CD8-positive, alpha-beta memory T cell (primary cell): Measurements from ENCODE around the gene CHMP4B. TPM values are rescaled to one million over a fixed set of nuclear protein-coding genes. Genes with fewer than 3 reads are reported as not detected.

Experiments
- CTCF ChIA-PET: fragments of 350-600 bp; sonication (Branson Sonifier 250); formaldehyde crosslinking; loops from one replicate; lab custom pipeline; 2021; ENCODE audit warnings: antibody characterized with exemption; lab: Charles Lee
- POLR2A ChIA-PET: fragments of 350-600 bp; sonication (Branson Sonifier 250); formaldehyde crosslinking; loops from one replicate; lab custom pipeline; 2021; ENCODE audit warnings: antibody characterized with exemption; lab: Charles Lee
- DNase-seq, 5 donors: peaks; one replicate each; pipeline versions ENCODE4 v3.0.0 to v3.0.0-alpha.2; 2020 to 2022; ENCODE audit warnings: mixed read lengths in 1 of 5
- H3K27ac ChIP-seq: one replicate; pipeline ENCODE4 v1.7.0; 2013; ENCODE audit warnings: low read depth, mild to moderate bottlenecking, low read length, moderate library complexity
- H3K27me3 ChIP-seq: 2 replicates; pipeline ENCODE4 v1.7.0; 2013; ENCODE audit warnings: low read length, mild to moderate bottlenecking; ENCODE audit not compliant: insufficient read depth, poor library complexity, severe bottlenecking
- H3K36me3 ChIP-seq: 2 replicates; pipeline ENCODE4 v1.7.0; 2013; ENCODE audit warnings: mild to moderate bottlenecking, low read length, moderate library complexity; ENCODE audit not compliant: insufficient read depth
- H3K4me1 ChIP-seq: 2 replicates; pipeline ENCODE4 v1.7.0; 2013; ENCODE audit warnings: mild to moderate bottlenecking, low read length, moderate library complexity; ENCODE audit not compliant: insufficient read depth
- H3K4me3 ChIP-seq: 2 replicates; pipeline ENCODE4 v1.7.0; 2013; ENCODE audit warnings: mild to moderate bottlenecking, low read length
- H3K9me3 ChIP-seq: 2 replicates; pipeline ENCODE4 v1.7.0; 2013; ENCODE audit warnings: mild to moderate bottlenecking, low read length
- H3K27ac Mint-ChIP-seq, 8 donors: one replicate each; pipeline ENCODE4 v1.8.0; 2020 to 2021; ENCODE audit warnings: mixed read lengths in 8 of 8, mild to moderate bottlenecking in 6 of 8, inconsistent platforms in 3 of 8, moderate library complexity in 3 of 8
- H3K27me3 Mint-ChIP-seq, 2 donors: one replicate each; pipeline ENCODE4 v1.8.0; 2020 to 2021; ENCODE audit warnings: mixed read lengths in 2 of 2, mild to moderate bottlenecking in 1 of 2, moderate library complexity in 1 of 2
- H3K36me3 Mint-ChIP-seq, 3 donors: one replicate each; pipeline ENCODE4 v1.8.0; 2020 to 2021; ENCODE audit warnings: mixed read lengths in 3 of 3, inconsistent platforms in 1 of 3, mild to moderate bottlenecking in 1 of 3
- H3K4me1 Mint-ChIP-seq, 3 donors: one replicate each; pipeline ENCODE4 v1.8.0; 2020 to 2021; ENCODE audit warnings: mixed read lengths in 3 of 3, inconsistent platforms in 1 of 3, mild to moderate bottlenecking in 1 of 3
- H3K4me3 Mint-ChIP-seq, 7 donors: one replicate each; pipeline ENCODE4 v1.8.0; 2020 to 2021; ENCODE audit warnings: mixed read lengths in 7 of 7, mild to moderate bottlenecking in 6 of 7, moderate library complexity in 4 of 7, inconsistent platforms in 2 of 7
- H3K9me3 Mint-ChIP-seq, 5 donors: one replicate each; pipeline ENCODE4 v1.8.0; 2020 to 2022; ENCODE audit warnings: mixed read lengths in 5 of 5, mild to moderate bottlenecking in 3 of 5, moderate library complexity in 2 of 5, inconsistent platforms in 1 of 5
- polyA plus RNA-seq: library from polyadenylated mRNA; unstranded; fragments of 300-500 nt; fragmentation: Illumina TruSeq; gene quantifications from one replicate; pipeline ENCODE4 v1.2.3, GENCODE V29; 2021
- total RNA-seq, 2 experiments: library from RNA; stranded (reverse); gene quantifications; one replicate each; pipeline ENCODE4 v1.2.3, GENCODE V29; 2021

The CHMP4B gene
- total and polyA plus RNA-seq, 3 experiments from 2014 or later, result 5.7 to 79.9 (median 78.3) TPM

- peaks cover 6% of the 10 kb centered on the region in 2 donors for H3K27me3 Mint-ChIP-seq
- Histone ChIP-seq H3K9me3 (no peaks in the 10 kb centered on the region), H3K36me3 (no peaks in the 10 kb centered on the region), H3K27me3 (no peaks in the 10 kb centered on the region), H3K27ac (no peak overlapping the region), H3K4me3 (no peak overlapping the region), H3K4me1 (no peaks in the 10 kb centered on the region)
- H3K4me1 Mint-ChIP-seq, result peaks cover 6 to 10% (median 9%) of the 10 kb centered on the region in 3 donors
- no peak for DNase-seq
- peaks cover 7 to 24% (median 20%) of the 10 kb centered on the region in 5 donors for H3K9me3 Mint-ChIP-seq
- ChIA-PET CTCF (interaction anchor here (0.9 to 1.1 kb wide), 2 partner anchors 9 to 69 kb away, joined by 3 read pairs; no protein-coding TSS in a partner anchor), POLR2A (interaction anchor here (0.6 kb wide), 1 partner anchor 7 kb away, joined by 3 read pairs; no protein-coding TSS in a partner anchor)
- H3K36me3 Mint-ChIP-seq, result peaks cover 0 to 16% (median 0%) of the 10 kb centered on the region in 3 donors
- H3K4me3 Mint-ChIP-seq, result no peak overlapping the region
- H3K27ac Mint-ChIP-seq, result no peak overlapping the region
Observed at GRCh38 chr20:33881989-33882388, 70.8 kb downstream of the CHMP4B start.

GRCh38 chr20:33882481-33882880, 71.3 kb downstream of the CHMP4B start:
- Histone ChIP-seq H3K4me3 (no peak overlapping the region), H3K9me3 (no peaks in the 10 kb centered on the region), H3K27me3 (no peaks in the 10 kb centered on the region), H3K36me3 (no peaks in the 10 kb centered on the region), H3K4me1 (no peaks in the 10 kb centered on the region), H3K27ac (no peak overlapping the region)
- ChIA-PET POLR2A (no interaction called here), CTCF (interaction anchor here (0.9 to 1.1 kb wide), 2 partner anchors 10 to 69 kb away, joined by 3 read pairs; no protein-coding TSS in a partner anchor)
- DNase-seq, result no peak
- H3K4me1 Mint-ChIP-seq, result peaks cover 6 to 10% (median 9%) of the 10 kb centered on the region in 3 donors
- no peak overlapping the region for H3K4me3 Mint-ChIP-seq
- H3K9me3 Mint-ChIP-seq, result peaks cover 7 to 24% (median 20%) of the 10 kb centered on the region in 5 donors
- H3K27ac Mint-ChIP-seq, result no peak overlapping the region
- H3K36me3 Mint-ChIP-seq, result peaks cover 0 to 16% (median 0%) of the 10 kb centered on the region in 3 donors
- H3K27me3 Mint-ChIP-seq, result peaks cover 6% of the 10 kb centered on the region in 2 donors

- Histone ChIP-seq H3K27me3 (no peaks in the 10 kb centered on the region), H3K4me1 (no peaks in the 10 kb centered on the region), H3K27ac (no peak overlapping the region), H3K4me3 (no peak overlapping the region), H3K9me3 (no peaks in the 10 kb centered on the region), H3K36me3 (no peaks in the 10 kb centered on the region)
- DNase-seq, result no peak
- no peak overlapping the region for H3K27ac Mint-ChIP-seq
- CTCF ChIA-PET, result no interaction called here
- POLR2A ChIA-PET, result no interaction called here
- peaks cover 6 to 10% (median 9%) of the 10 kb centered on the region in 3 donors for H3K4me1 Mint-ChIP-seq
- peaks cover 0 to 16% (median 0%) of the 10 kb centered on the region in 3 donors for H3K36me3 Mint-ChIP-seq
- peaks cover 6% of the 10 kb centered on the region in 2 donors for H3K27me3 Mint-ChIP-seq
- H3K9me3 Mint-ChIP-seq, result peaks cover 4 to 19% (median 16%) of the 10 kb centered on the region in 5 donors
- peak overlapping the region in 1 of 7 donors; percentile 50 for H3K4me3 Mint-ChIP-seq
Observed at GRCh38 chr20:33883164-33883563, 72.0 kb downstream of the CHMP4B start.

DNA sequence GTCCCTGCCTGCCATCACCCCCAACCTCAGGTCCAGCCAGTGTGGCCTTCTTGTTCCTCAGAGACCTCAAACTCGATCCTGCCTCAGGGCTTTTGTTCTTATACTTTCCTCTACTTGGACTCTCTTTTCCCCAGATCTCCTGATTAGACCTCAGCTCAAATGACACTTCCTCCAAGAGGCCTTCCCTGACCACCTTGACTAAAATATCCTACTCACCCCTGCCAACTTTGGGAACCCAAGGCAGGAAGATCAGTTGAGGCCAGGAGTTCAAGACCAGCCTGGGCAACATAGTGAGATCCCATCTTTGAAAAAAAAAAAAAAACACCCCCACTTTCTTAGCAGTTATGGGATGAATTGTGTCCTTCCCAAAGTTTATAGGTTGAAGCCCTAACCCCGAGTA, 73.5 kb downstream of the CHMP4B start:
- peaks cover 6% of the 10 kb centered on the region in 2 donors for H3K27me3 Mint-ChIP-seq
- no peak overlapping the region for H3K4me3 Mint-ChIP-seq
- H3K27ac Mint-ChIP-seq, result peak overlapping the region in 1 of 8 donors; percentile 71
- H3K27ac ChIP-seq, result no peak overlapping the region
- CTCF ChIA-PET, result no interaction called here
- peaks cover 0 to 9% (median 5%) of the 10 kb centered on the region in 5 donors for H3K9me3 Mint-ChIP-seq
- no peaks in the 10 kb centered on the region for H3K9me3 ChIP-seq
- H3K4me1 ChIP-seq, result no peaks in the 10 kb centered on the region
- DNase-seq, result no peak
- H3K4me1 Mint-ChIP-seq, result peaks cover 6 to 10% (median 9%) of the 10 kb centered on the region in 3 donors
- peaks cover 0 to 6% (median 0%) of the 10 kb centered on the region in 3 donors for H3K36me3 Mint-ChIP-seq
- no peaks in the 10 kb centered on the region for H3K36me3 ChIP-seq
- no peaks in the 10 kb centered on the region for H3K27me3 ChIP-seq
- POLR2A ChIA-PET, result no interaction called here
- no peak overlapping the region for H3K4me3 ChIP-seq

GRCh38 chr20:33889312-33889711, 78.2 kb downstream of the CHMP4B start:
- H3K36me3 ChIP-seq, result no peaks in the 10 kb centered on the region
- H3K9me3 Mint-ChIP-seq, result peaks cover 0 to 5% (median 0%) of the 10 kb centered on the region in 5 donors
- no peak for DNase-seq
- H3K27me3 ChIP-seq, result no peaks in the 10 kb centered on the region
- no peak overlapping the region for H3K4me3 ChIP-seq
- H3K4me1 ChIP-seq, result no peaks in the 10 kb centered on the region
- ChIA-PET POLR2A (interaction anchor here (0.6 kb wide), 1 partner anchor 8 kb away, joined by 3 read pairs; no protein-coding TSS in a partner anchor), CTCF (no interaction called here)
- H3K27ac ChIP-seq, result no peak overlapping the region
- no peak overlapping the region for H3K27ac Mint-ChIP-seq
- no peaks in the 10 kb centered on the region for H3K9me3 ChIP-seq
- H3K4me1 Mint-ChIP-seq, result peaks cover under 1 to 4% (median 1%) of the 10 kb centered on the region in 3 donors
- H3K27me3 Mint-ChIP-seq, result peaks cover 3 to 8% of the 10 kb centered on the region in 2 donors
- H3K36me3 Mint-ChIP-seq, result no peaks in the 10 kb centered on the region
- no peak overlapping the region for H3K4me3 Mint-ChIP-seq

GRCh38 chr20:33890557-33890956, 79.4 kb downstream of the CHMP4B start:
- DNase-seq, result no peak
- Histone ChIP-seq H3K27me3 (no peaks in the 10 kb centered on the region), H3K9me3 (no peaks in the 10 kb centered on the region), H3K36me3 (no peaks in the 10 kb centered on the region), H3K27ac (no peak overlapping the region), H3K4me1 (no peaks in the 10 kb centered on the region), H3K4me3 (no peak overlapping the region)
- CTCF ChIA-PET, result no interaction called here
- Mint-ChIP-seq H3K4me1 (no peaks in the 10 kb centered on the region), H3K9me3 (peaks cover 0 to 5% (median 0%) of the 10 kb centered on the region in 5 donors), H3K4me3 (no peak overlapping the region), H3K27me3 (peaks cover 10 to 11% of the 10 kb centered on the region in 2 donors), H3K27ac (no peak overlapping the region), H3K36me3 (no peaks in the 10 kb centered on the region)
- POLR2A ChIA-PET, result no interaction called here

- Histone ChIP-seq H3K27me3 (no peaks in the 10 kb centered on the region), H3K4me3 (no peak overlapping the region), H3K27ac (no peak overlapping the region), H3K4me1 (no peaks in the 10 kb centered on the region), H3K36me3 (no peaks in the 10 kb centered on the region), H3K9me3 (no peaks in the 10 kb centered on the region)
- peaks cover 13 to 23% of the 10 kb centered on the region in 2 donors for H3K27me3 Mint-ChIP-seq
- ChIA-PET POLR2A (no interaction called here), CTCF (no interaction called here)
- DNase-seq, result no peak
- H3K9me3 Mint-ChIP-seq, result peaks cover 0 to 5% (median 0%) of the 10 kb centered on the region in 5 donors
- no peaks in the 10 kb centered on the region for H3K4me1 Mint-ChIP-seq
- H3K4me3 Mint-ChIP-seq, result no peak overlapping the region
- H3K27ac Mint-ChIP-seq, result no peak overlapping the region
- no peaks in the 10 kb centered on the region for H3K36me3 Mint-ChIP-seq
Observed at GRCh38 chr20:33893314-33893713, 82.2 kb downstream of the CHMP4B start.

DNA sequence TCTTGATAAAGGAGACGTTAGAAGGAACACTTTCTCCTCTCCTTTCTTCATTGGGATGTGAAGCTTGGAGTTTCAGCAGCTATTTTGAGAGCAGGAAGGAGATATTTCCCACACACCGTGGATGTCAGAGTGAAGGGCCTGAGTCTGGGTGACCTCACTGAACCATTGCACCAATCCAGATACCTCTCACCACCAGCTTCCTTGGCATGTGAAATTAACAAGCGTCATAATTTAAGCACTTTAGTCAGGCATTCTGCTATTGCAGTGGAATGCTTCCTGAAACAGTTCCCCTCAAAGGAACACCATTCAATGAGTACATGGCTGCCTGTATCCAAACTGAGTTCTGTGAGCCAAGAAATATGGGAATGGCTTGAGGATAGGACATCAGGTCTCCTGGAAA, 83.7 kb downstream of the CHMP4B start:
- Mint-ChIP-seq H3K4me1 (no peaks in the 10 kb centered on the region), H3K9me3 (peaks cover 0 to 5% (median 0%) of the 10 kb centered on the region in 5 donors), H3K4me3 (no peak overlapping the region), H3K36me3 (no peaks in the 10 kb centered on the region), H3K27me3 (peaks cover 11 to 23% of the 10 kb centered on the region in 2 donors), H3K27ac (no peak overlapping the region)
- no peak overlapping the region for H3K4me3 ChIP-seq
- ChIA-PET CTCF (no interaction called here), POLR2A (no interaction called here)
- no peaks in the 10 kb centered on the region for H3K36me3 ChIP-seq
- H3K27ac ChIP-seq, result no peak overlapping the region
- no peaks in the 10 kb centered on the region for H3K9me3 ChIP-seq
- no peaks in the 10 kb centered on the region for H3K27me3 ChIP-seq
- H3K4me1 ChIP-seq, result no peaks in the 10 kb centered on the region
- DNase-seq, result no peak
